Upper lobe of left lung (tissue), 6 donors: Measurements from ENCODE around the gene FTSJ1. TPM values are rescaled to one million over a fixed set of nuclear protein-coding genes. Genes with fewer than 3 reads are reported as not detected.

ENCODE experiments used
- ATAC-seq, 2 donors: fragments of 200-7000 bp; cut with Tn5 transposase; one replicate each; pipeline ENCODE4 v1.9.1; 2022; ENCODE audit warnings: mild to moderate bottlenecking in 2 of 2, moderate library complexity in 2 of 2; ENCODE audit not compliant: low FRiP score in 2 of 2
- DNase-seq, 2 donors: peaks; one replicate each; pipeline ENCODE4 v3.0.0-alpha.2; 2019 to 2020
- H3K27ac ChIP-seq, 4 donors: fragments of 200-600 bp; sonication (generic); one replicate each; pipeline ENCODE4 v1.5.1; 2016 to 2019
- H3K27me3 ChIP-seq, 4 donors: fragments of 200-600 bp; sonication (generic); one replicate each; pipeline ENCODE4 v1.5.1; 2017 to 2019
- H3K36me3 ChIP-seq, 4 donors: fragments of 200-600 bp; sonication (generic); one replicate each; pipeline ENCODE4 v1.5.1; 2016 to 2019
- H3K4me1 ChIP-seq, 4 donors: fragments of 200-600 bp; sonication (generic); one replicate each; pipeline ENCODE4 v1.5.1; 2018 to 2019
- H3K4me3 ChIP-seq, 4 donors: fragments of 200-600 bp; sonication (generic); one replicate each; pipeline ENCODE4 v1.5.1; 2017 to 2019; ENCODE audit warnings: mild to moderate bottlenecking in 2 of 4, moderate library complexity in 1 of 4
- H3K9me3 ChIP-seq, 4 donors: fragments of 200-600 bp; sonication (generic); one replicate each; pipeline ENCODE4 v1.5.1; 2018 to 2019
- EP300 ChIP-seq, 4 donors: sonication (generic); formaldehyde crosslinking; IDR thresholded peaks; one replicate each; pipeline ENCODE4 v1.5.1; 2017; ENCODE audit warnings: antibody characterized with exemption in 4 of 4, control low read depth in 2 of 4
- POLR2A ChIP-seq, 4 donors: fragments of 450-650 bp; IDR thresholded peaks; one replicate each; pipeline ENCODE4 v1.5.1; 2016 to 2017; ENCODE audit warnings: antibody characterized with exemption in 4 of 4, mild to moderate bottlenecking in 2 of 4
- POLR2AphosphoS5 ChIP-seq, 2 donors: sonication (generic); formaldehyde crosslinking; IDR thresholded peaks; one replicate each; pipeline ENCODE4 v1.5.1; 2017; ENCODE audit warnings: antibody characterized with exemption in 2 of 2
- WGBS, 2 donors: methylation state at CpG; one replicate each; pipeline ENCODE4 v1.1.5; 2017 to 2018; 5-methylcytosine and 5-hydroxymethylcytosine counted together
- total RNA-seq, 6 donors: library from RNA; depleted of rRNA in 4 of 6; stranded (reverse); fragments of >200 nt in 4 of 6; gene quantifications; one replicate each; pipeline versions ENCODE4 v1.1.0 to v1.2.1, GENCODE V29; 2016 to 2021
- TF ChIP-seq, protein P1 (sequence below), 6 experiments: fragments of 450-650 bp in 4 of 6; fragments of 200-600 bp in 2 of 6; sonication (generic) in 2 of 6; IDR thresholded peaks; one replicate each; pipeline ENCODE4 v1.5.1; 2016 to 2019; ENCODE audit warnings: antibody characterized with exemption in 6 of 6
- donor health status: DM: no; HTN: no; CAD: no; lungs with moderate emphysema.
- donor health status: DM: no; HTN: yes; CAD: no; lungs with severe emphysema.

The FTSJ1 gene
- total RNA-seq, 6 donors from 2014 or later: 25.2 to 49.1 (median 42.8) TPM

DNA sequence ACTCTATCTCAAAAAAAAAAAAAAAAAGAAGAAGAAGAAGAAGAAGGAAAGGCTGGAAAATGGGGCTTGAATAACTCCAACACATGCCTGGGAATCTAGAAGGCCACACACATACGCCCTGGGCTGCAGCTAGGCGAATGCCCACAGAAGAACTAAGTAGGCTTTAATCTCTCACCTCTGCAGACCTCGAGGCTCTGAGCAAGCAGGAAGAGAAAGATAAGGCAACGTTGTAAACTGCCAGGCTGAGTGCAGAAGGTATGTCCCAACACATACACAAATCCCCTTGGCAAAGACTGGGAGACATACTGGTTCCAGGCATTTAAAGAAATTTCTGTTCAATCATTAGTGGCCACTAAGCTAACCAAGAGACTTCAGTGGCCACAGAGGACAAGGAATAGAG lies 24.3 kb upstream of the FTSJ1 start:
- no peak for DNase-seq
- no peaks in the 10 kb centered on the region for H3K36me3 ChIP-seq
- WGBS, 2 donors: 49 to 57% methylated on average over 4 of the region's 4 CpGs
- ATAC-seq: no peak
- no peaks in the 10 kb centered on the region for H3K4me1 ChIP-seq
- no peak overlapping the region for H3K4me3 ChIP-seq
- TF ChIP-seq POLR2AphosphoS5 (IDR thresholded peaks at IDR 0.05) (no peak), POLR2A (IDR thresholded peaks at IDR 0.05) (no peak), EP300 (IDR thresholded peaks at IDR 0.05) (no peak)
- TF ChIP-seq, protein P1, sequence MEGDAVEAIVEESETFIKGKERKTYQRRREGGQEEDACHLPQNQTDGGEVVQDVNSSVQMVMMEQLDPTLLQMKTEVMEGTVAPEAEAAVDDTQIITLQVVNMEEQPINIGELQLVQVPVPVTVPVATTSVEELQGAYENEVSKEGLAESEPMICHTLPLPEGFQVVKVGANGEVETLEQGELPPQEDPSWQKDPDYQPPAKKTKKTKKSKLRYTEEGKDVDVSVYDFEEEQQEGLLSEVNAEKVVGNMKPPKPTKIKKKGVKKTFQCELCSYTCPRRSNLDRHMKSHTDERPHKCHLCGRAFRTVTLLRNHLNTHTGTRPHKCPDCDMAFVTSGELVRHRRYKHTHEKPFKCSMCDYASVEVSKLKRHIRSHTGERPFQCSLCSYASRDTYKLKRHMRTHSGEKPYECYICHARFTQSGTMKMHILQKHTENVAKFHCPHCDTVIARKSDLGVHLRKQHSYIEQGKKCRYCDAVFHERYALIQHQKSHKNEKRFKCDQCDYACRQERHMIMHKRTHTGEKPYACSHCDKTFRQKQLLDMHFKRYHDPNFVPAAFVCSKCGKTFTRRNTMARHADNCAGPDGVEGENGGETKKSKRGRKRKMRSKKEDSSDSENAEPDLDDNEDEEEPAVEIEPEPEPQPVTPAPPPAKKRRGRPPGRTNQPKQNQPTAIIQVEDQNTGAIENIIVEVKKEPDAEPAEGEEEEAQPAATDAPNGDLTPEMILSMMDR (IDR thresholded peaks at IDR 0.05): no peak
- no peak overlapping the region for H3K27ac ChIP-seq
- H3K9me3 ChIP-seq: no peaks in the 10 kb centered on the region
- no peaks in the 10 kb centered on the region for H3K27me3 ChIP-seq

DNA sequence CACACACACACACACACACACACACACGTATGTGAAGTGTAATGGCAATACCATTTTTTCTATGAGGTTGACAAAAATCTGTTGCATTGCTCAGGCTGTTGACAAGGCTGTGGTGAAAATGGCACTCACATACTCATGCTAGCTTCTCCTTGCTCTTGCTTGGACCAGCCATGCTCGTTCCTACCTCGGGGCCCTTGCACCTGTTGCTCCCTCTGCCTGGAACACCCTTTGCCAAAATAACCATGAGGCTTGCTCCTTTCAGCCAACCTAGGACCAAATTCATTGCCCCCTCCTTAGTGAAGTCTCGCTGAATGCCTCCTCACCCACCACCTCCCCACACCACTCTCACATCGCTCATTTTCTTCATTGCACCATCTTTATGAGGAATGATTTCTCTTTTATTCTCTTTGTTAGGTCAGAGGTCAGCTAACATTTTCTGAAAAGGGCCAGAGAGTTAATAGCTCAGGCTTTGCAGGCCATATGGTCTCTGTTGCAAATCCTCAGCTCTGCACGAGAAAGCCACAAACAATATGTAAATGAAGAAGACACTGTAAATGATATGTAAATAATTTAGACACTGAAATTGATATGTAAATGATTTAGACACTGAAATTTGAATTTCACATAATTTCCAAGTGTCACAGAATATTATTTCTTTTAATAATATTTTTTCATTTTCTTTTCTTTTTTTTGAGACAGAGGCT lies 19.2 kb upstream of the FTSJ1 start:
- no peak overlapping the region for H3K4me3 ChIP-seq
- DNase-seq: no peak
- H3K27ac ChIP-seq: no peak overlapping the region
- no peaks in the 10 kb centered on the region for H3K9me3 ChIP-seq
- 85 to 95% methylated on average over 6 of the region's 6 CpGs for WGBS, 2 donors
- no peak for ATAC-seq
- H3K36me3 ChIP-seq: no peaks in the 10 kb centered on the region
- no peak for TF ChIP-seq EP300 (IDR thresholded peaks at IDR 0.05)
- no peak for TF ChIP-seq POLR2A (IDR thresholded peaks at IDR 0.05)
- TF ChIP-seq, protein P1 (IDR thresholded peaks at IDR 0.05): no peak
- no peak for TF ChIP-seq POLR2AphosphoS5 (IDR thresholded peaks at IDR 0.05)
- no peaks in the 10 kb centered on the region for H3K27me3 ChIP-seq
- no peaks in the 10 kb centered on the region for H3K4me1 ChIP-seq

DNA sequence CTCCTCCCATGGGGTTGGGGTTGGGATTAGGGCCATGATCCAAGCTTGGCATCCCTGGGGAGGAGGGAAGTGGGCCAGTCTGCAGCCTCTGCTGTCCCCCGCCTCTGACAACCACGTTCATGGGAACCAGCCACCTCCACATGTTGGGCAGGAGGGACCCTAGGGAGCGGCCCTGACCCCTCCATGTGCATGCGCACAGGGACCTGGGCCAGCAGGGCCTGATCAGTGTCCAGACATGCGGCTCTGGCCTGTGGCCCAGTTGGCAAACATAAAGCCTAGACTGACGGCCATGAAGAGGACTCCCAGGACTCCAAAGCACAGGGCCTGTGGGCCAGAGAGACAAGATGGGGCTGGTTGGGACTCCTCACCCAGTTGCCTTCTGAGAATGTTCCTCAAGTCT lies 17.3 kb upstream of the FTSJ1 start:
- Histone ChIP-seq H3K27ac (no peak overlapping the region), H3K27me3 (no peaks in the 10 kb centered on the region), H3K4me1 (no peaks in the 10 kb centered on the region), H3K9me3 (no peaks in the 10 kb centered on the region), H3K36me3 (no peaks in the 10 kb centered on the region), H3K4me3 (no peak overlapping the region)
- TF ChIP-seq POLR2A (IDR thresholded peaks at IDR 0.05) (no peak), POLR2AphosphoS5 (IDR thresholded peaks at IDR 0.05) (no peak), EP300 (IDR thresholded peaks at IDR 0.05) (no peak)
- TF ChIP-seq, protein P1 (IDR thresholded peaks at IDR 0.05): no peak
- no peak for DNase-seq
- no peak for ATAC-seq
- 56% methylated on average over 6 of the region's 6 CpGs; no CpG with 5 or more reads in 1 of the 2 donors for WGBS, 2 donors

DNA sequence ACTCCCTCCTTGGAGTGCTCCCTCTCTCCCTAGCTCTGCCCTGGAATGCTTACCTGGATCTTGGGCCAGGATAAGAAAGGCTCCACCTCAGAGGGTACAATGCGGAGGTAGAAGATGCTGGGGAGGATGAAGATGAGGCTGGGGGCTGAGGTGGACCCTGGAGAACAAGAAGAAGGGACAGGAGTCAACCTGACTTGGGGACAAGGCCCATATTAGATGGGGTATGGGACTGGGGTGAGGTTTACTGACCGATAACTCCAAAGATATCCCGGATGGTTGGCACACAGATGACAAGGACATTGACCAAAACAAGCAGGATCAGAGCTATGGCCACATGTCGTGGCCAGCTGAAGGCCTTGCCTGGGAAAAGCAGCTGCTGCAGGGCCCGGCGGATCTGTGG lies 16.5 kb upstream of the FTSJ1 start:
- Histone ChIP-seq H3K36me3 (no peaks in the 10 kb centered on the region), H3K4me3 (no peak overlapping the region), H3K27me3 (no peaks in the 10 kb centered on the region), H3K4me1 (no peaks in the 10 kb centered on the region), H3K27ac (no peak overlapping the region), H3K9me3 (no peaks in the 10 kb centered on the region)
- DNase-seq (no peak), ATAC-seq (no peak)
- 83 to 90% methylated on average over 3 to 6 of the region's 6 CpGs for WGBS, 2 donors
- no peak for TF ChIP-seq EP300 (IDR thresholded peaks at IDR 0.05)
- TF ChIP-seq POLR2AphosphoS5 (IDR thresholded peaks at IDR 0.05): no peak
- TF ChIP-seq, protein P1 (IDR thresholded peaks at IDR 0.05): no peak
- TF ChIP-seq POLR2A (IDR thresholded peaks at IDR 0.05): no peak

DNA sequence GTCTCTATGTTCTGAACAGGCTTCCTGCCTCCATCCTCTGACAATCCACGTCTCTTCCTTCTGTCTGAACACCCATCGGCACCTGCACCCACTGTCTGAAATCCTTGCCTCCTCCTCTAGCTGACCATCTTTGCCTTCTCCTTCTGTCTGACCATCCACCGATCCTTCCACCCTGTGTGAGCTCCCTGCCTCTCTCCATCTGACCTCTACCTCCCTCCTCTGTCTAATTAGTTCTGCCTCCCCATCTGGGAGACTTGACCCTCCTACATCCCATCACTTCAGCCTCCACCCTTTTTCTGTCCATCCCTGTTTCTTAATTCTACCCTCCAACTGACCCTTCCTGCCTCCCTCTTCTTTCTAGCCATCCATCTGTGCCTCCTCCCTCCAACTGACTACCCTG lies 16.0 kb upstream of the FTSJ1 start:
- no peaks in the 10 kb centered on the region for H3K9me3 ChIP-seq
- DNase-seq (no peak), ATAC-seq (no peak)
- H3K27ac ChIP-seq: no peak overlapping the region
- H3K36me3 ChIP-seq: no peaks in the 10 kb centered on the region
- H3K27me3 ChIP-seq: no peaks in the 10 kb centered on the region
- TF ChIP-seq POLR2A (IDR thresholded peaks at IDR 0.05) (no peak), POLR2AphosphoS5 (IDR thresholded peaks at IDR 0.05) (no peak)
- TF ChIP-seq, protein P1 (IDR thresholded peaks at IDR 0.05): no peak
- H3K4me1 ChIP-seq: no peaks in the 10 kb centered on the region
- 76 to 96% methylated on average over 3 of the region's 3 CpGs for WGBS, 2 donors
- no peak overlapping the region for H3K4me3 ChIP-seq
